A549 treated with CORT108297 at 1 μM for 4 hours (cell line): Measurements from ENCODE around the gene LIMCH1. TPM values are rescaled to one million over a fixed set of nuclear protein-coding genes. Genes with fewer than 3 reads are reported as not detected.

Source experiments
- total RNA-seq: library from RNA; stranded (reverse); fragments of 200-300 nt; extraction: Qiagen RNA extraction; gene quantifications from 5 replicates; pipeline ENCODE4 v1.2.3, GENCODE V29; 2022

The LIMCH1 gene, protein sequence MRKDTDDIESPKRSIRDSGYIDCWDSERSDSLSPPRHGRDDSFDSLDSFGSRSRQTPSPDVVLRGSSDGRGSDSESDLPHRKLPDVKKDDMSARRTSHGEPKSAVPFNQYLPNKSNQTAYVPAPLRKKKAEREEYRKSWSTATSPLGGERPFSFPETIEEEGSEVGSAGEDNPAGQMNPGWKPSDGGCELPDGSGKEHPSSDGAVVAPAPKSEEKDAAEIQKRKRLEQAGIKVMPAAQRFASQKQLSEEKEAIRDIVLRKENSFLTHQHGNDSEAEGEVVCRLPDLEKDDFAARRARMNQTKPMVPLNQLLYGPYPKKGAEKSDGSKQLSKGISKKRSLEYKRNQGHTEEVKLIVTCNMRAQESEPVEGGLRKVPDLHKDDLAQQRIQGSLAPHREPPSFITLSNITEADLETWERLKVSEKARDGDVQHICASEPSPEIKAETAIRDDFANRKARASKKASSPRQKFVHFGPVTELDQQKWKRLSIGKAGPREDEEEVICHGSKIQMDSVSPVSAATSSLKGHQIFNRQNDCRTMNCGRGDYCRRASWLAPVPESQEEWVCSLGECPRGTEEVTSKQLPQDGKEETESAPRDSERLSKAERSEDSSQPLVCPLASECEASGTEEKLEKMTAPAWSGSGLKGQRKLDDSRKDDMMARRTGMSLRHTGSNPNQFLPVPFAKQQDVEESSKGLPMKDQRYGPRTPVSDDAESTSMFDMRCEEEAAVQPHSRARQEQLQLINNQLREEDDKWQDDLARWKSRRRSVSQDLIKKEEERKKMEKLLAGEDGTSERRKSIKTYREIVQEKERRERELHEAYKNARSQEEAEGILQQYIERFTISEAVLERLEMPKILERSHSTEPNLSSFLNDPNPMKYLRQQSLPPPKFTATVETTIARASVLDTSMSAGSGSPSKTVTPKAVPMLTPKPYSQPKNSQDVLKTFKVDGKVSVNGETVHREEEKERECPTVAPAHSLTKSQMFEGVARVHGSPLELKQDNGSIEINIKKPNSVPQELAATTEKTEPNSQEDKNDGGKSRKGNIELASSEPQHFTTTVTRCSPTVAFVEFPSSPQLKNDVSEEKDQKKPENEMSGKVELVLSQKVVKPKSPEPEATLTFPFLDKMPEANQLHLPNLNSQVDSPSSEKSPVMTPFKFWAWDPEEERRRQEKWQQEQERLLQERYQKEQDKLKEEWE (N-terminal part only)
- total RNA-seq: 33.6 to 45.9 TPM (median 38.6 TPM) in 5 replicates

DNA sequence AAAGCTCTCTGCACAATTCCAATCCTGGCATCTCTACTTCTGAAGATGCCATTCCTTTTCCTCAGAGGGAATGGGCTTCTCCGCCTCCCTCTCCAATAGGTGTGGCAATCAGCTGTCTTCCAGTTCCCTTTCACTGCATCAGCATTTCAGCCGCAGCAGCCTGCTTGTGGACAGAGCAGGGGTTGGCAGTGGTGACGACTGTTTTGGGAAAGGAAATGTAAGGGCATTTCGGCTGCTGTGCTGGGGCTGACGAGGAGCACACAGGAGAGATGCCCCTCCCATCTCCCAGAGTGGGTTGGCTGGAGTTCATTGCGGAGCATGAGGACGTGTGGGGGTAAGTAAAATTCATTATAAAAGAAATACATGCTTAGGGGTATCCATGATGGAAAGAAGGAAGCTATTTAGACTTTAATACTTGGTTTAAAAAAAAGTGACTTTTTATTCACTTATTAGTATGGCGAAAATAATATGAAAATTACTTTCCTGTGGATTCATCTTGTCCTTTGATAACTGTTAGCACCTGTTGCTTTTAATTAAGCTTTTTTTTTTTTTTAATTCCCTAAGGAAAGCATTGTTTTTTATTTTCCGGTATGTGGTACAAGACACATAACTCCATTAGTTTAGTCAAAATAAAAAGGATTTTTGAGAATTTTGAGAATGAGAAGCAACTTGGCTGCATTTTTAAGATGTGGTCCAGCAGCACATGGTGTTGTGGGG is at the start of gene LIMCH1:
Gene LIMCH1 (plus strand): TSS at position 141 of the 717 bp plus-strand sequence. CDS start 67,839 bp downstream, outside the sequence.

DNA sequence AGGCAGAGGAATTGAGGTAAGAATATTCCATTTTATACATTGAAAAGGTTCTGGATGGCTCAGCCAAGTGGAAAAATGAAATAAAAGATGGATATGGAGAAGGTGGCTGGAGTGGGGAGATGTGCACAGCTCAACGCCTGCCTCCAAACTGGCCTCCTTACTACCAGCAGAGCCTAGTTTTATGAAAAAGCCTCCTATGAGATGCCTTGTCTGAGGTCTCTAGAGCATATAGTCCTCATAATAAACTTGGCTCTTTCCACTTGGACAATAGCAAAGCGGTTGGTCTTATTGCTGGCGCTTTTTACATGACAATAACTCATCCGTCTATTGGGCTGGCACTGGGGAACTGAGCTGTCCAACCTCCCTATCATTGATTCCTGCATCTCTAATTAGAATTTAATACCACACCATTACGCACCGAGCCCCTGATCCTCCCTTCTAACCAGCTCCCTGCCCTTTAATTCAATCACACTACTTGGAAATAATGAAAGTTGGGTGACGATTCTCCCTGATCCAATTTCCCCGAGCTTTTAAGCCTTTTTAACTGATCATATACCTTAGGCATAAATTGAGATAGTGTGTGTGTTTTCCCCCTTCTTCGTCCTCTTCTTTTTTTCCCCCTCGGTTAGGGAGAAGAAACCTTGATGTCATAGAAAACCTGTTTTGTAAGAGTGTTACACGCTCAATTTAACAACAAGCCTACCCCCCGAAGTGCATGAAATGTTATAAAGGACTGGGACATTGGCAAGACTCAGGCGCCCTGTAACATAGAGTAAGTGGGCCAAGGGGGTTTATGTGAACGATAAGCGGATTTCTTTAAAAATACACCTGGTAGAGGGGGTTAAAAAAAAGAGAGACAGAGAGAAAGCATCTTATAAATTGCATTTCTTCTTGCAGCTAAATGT is 210.9 kb downstream of the LIMCH1 start, which contains the start of gene PHOX2B:
Gene PHOX2B (minus strand): TSS at position 155 of the 905 bp plus-strand sequence. CDS start 115 bp downstream, at position 40.

Other genes with a start within 250 kb of the LIMCH1 start
- 0.02 TPM in 1 of 5 replicates, not detected in the others for gene PHOX2B, start 210.6 kb downstream of the LIMCH1 start, total RNA-seq